SK-MEL-5 (cell line): ENCODE data around the gene TMEM183A. TPM values are rescaled to one million over a fixed set of nuclear protein-coding genes. Genes with fewer than 3 reads are reported as not detected.
"Not testable (repeated sequence)": the region's sequence is repeated elsewhere in the genome, so short reads cannot be mapped to it uniquely, and the experiment has no call there.

Experiments used
- DNase-seq: peaks from one replicate; pipeline ENCODE4 v3.0.0-alpha.2; 2016; ENCODE audit warnings: low read depth, low spot score
- in situ Hi-C: cut with HindIII; loops from 2 replicates; pipeline ENCODE4 v1.10.0; 2016; ENCODE audit warnings: low sequenced_read_pairs, high pct_unique_total_duplicates, low pct_unique_long_range_greater_than_20kb
- total RNA-seq: library from RNA; depleted of rRNA; stranded (reverse); fragments of >200 nt; shearing (Covaris generic); gene quantifications from 2 replicates; pipeline ENCODE4 v1.2.3, GENCODE V29; 2014

Gene TMEM183A
- total RNA-seq, 1 experiment from 2014 or later: 78.1 TPM

- in situ Hi-C loops, DNase-seq: not testable (repeated sequence)
Observed at GRCh38 chr1:203022855-203023254, 15.7 kb downstream of the TMEM183A start.

GRCh38 chr1:203025686-203026030 is 18.5 kb downstream of the TMEM183A start:
- DNase-seq: no peak
- in situ Hi-C loops: no loop called here

GRCh38 chr1:203026031-203026665 is 19.0 kb downstream of the TMEM183A start, which contains the start of gene PPFIA4:
Gene PPFIA4 (plus strand): TSS chr1:203026491. CDS start chr1:203039009, 12,518 bp downstream.
- in situ Hi-C loops: no loop called here
- DNase-seq: peak; percentile 86

GRCh38 chr1:203026666-203027663 is 19.8 kb downstream of the TMEM183A start:
- no peak for DNase-seq
- in situ Hi-C loops: no loop called here

- in situ Hi-C loops: no loop called here
- no peak for DNase-seq
Observed at GRCh38 chr1:203028067-203028783, 21.1 kb downstream of the TMEM183A start.

GRCh38 chr1:203028784-203029553 is 21.8 kb downstream of the TMEM183A start:
- in situ Hi-C loops: no loop called here
- no peak for DNase-seq

GRCh38 chr1:203031467-203031866 is 24.3 kb downstream of the TMEM183A start:
- DNase-seq: peak; percentile 23
- in situ Hi-C loops: no loop called here

- DNase-seq: no peak
- in situ Hi-C loops: no loop called here
Observed at GRCh38 chr1:203033287-203033686, 26.1 kb downstream of the TMEM183A start.

- in situ Hi-C loops: no loop called here
- DNase-seq: no peak
Observed at GRCh38 chr1:203033917-203034316, 26.7 kb downstream of the TMEM183A start.

GRCh38 chr1:203034422-203035110 is 27.4 kb downstream of the TMEM183A start:
- in situ Hi-C loops: no loop called here
- DNase-seq: no peak

GRCh38 chr1:203035111-203036000 is 28.2 kb downstream of the TMEM183A start:
- in situ Hi-C loops: no loop called here
- DNase-seq: no peak

- in situ Hi-C loops: no loop called here
- no peak for DNase-seq
Observed at GRCh38 chr1:203036135-203036534, 29.0 kb downstream of the TMEM183A start.

- in situ Hi-C loops: no loop called here
- no peak for DNase-seq
Observed at GRCh38 chr1:203036537-203036936, 29.4 kb downstream of the TMEM183A start.

- in situ Hi-C loops: no loop called here
- no peak for DNase-seq
Observed at GRCh38 chr1:203037509-203038190, 30.5 kb downstream of the TMEM183A start.

- DNase-seq: peak; percentile 22
- in situ Hi-C loops: no loop called here
Observed at GRCh38 chr1:203038217-203038741, 31.1 kb downstream of the TMEM183A start.
